ENCODE results near the gene BCL2L13. TPM values are rescaled to one million over a fixed set of nuclear protein-coding genes. Genes with fewer than 3 reads are reported as not detected.

BCL2L13 gene
- total RNA-seq, 1 experiment from 2014 or later: 52.9 TPM

GRCh38 chr22:17733466-17733865, 94.9 kb downstream of the BCL2L13 start:
- CTCF ChIA-PET: no interaction called here
- H3K4me1 ChIP-seq (ENCODE audit: insufficient read depth, low read length, poor library complexity, severe bottlenecking): peaks cover 11% of the 10 kb centered on the region
- intact Hi-C loops (cut with micrococcal nuclease; ENCODE audit: unreplicated experiment): no loop called here
- no peak for DNase-seq (ENCODE audit: low spot score)
- no peak for TF ChIP-seq CTCF (conservative IDR thresholded peaks at IDR 0.05; ENCODE audit: low read depth, low read length)
- POLR2A ChIA-PET (ENCODE audit: low non-redundant PET): no interaction called here
- no peak overlapping the region for H3K4me3 ChIP-seq (ENCODE audit: low read depth, low read length, poor library complexity, severe bottlenecking)
- H3K36me3 ChIP-seq (ENCODE audit: insufficient read depth, low read length, poor library complexity, severe bottlenecking): peaks cover 32% of the 10 kb centered on the region
- H3K9me3 ChIP-seq (ENCODE audit: low read depth, low read length, poor library complexity, severe bottlenecking): no peaks in the 10 kb centered on the region
- no TSS peak for BruUV-seq (replicated peaks)
- no peaks in the 10 kb centered on the region for H3K27me3 ChIP-seq (replicated peaks; ENCODE audit: insufficient read depth, low read depth, low read length, poor library complexity)
- H3K27ac ChIP-seq (ENCODE audit: low read depth, low read length, poor library complexity, severe bottlenecking): no peak overlapping the region

GRCh38 chr22:17734187-17734586, 95.6 kb downstream of the BCL2L13 start:
- peaks cover 11% of the 10 kb centered on the region for H3K4me1 ChIP-seq (ENCODE audit: insufficient read depth, low read length, poor library complexity, severe bottlenecking)
- no peak overlapping the region for H3K4me3 ChIP-seq (ENCODE audit: low read depth, low read length, poor library complexity, severe bottlenecking)
- H3K36me3 ChIP-seq (ENCODE audit: insufficient read depth, low read length, poor library complexity, severe bottlenecking): peaks cover 32% of the 10 kb centered on the region
- no peak for DNase-seq (ENCODE audit: low spot score)
- TSS peak; percentile 46 for BruUV-seq (replicated peaks)
- POLR2A ChIA-PET (ENCODE audit: low non-redundant PET): no interaction called here
- TF ChIP-seq CTCF (conservative IDR thresholded peaks at IDR 0.05; ENCODE audit: low read depth, low read length) (no peak), EZH2 (IDR thresholded peaks at IDR 0.05; ENCODE audit: borderline replicate concordance, low read depth, low read length, poor library complexity, severe bottlenecking) (no peak)
- intact Hi-C loops (cut with micrococcal nuclease; ENCODE audit: unreplicated experiment): no loop called here
- H3K27me3 ChIP-seq (replicated peaks; ENCODE audit: insufficient read depth, low read depth, low read length, poor library complexity): no peaks in the 10 kb centered on the region
- no peak overlapping the region for H3K27ac ChIP-seq (ENCODE audit: low read depth, low read length, poor library complexity, severe bottlenecking)
- CTCF ChIA-PET: no interaction called here
- no peaks in the 10 kb centered on the region for H3K9me3 ChIP-seq (ENCODE audit: low read depth, low read length, poor library complexity, severe bottlenecking)

- no peaks in the 10 kb centered on the region for H3K27me3 ChIP-seq (replicated peaks; ENCODE audit: insufficient read depth, low read depth, low read length, poor library complexity)
- no peaks in the 10 kb centered on the region for H3K4me1 ChIP-seq (ENCODE audit: insufficient read depth, low read length, poor library complexity, severe bottlenecking)
- no peak overlapping the region for H3K4me3 ChIP-seq (ENCODE audit: low read depth, low read length, poor library complexity, severe bottlenecking)
- TF ChIP-seq EZH2 (IDR thresholded peaks at IDR 0.05; ENCODE audit: borderline replicate concordance, low read depth, low read length, poor library complexity, severe bottlenecking): no peak
- TF ChIP-seq CTCF (conservative IDR thresholded peaks at IDR 0.05; ENCODE audit: low read depth, low read length): no peak
- no peaks in the 10 kb centered on the region for H3K9me3 ChIP-seq (ENCODE audit: low read depth, low read length, poor library complexity, severe bottlenecking)
- peaks cover 16% of the 10 kb centered on the region for H3K36me3 ChIP-seq (ENCODE audit: insufficient read depth, low read length, poor library complexity, severe bottlenecking)
- no peak overlapping the region for H3K27ac ChIP-seq (ENCODE audit: low read depth, low read length, poor library complexity, severe bottlenecking)
- CTCF ChIA-PET: interaction anchor here (0.6 kb wide), 1 partner anchor 355 kb away, joined by 4 read pairs; no protein-coding TSS in a partner anchor
- intact Hi-C loops (cut with micrococcal nuclease; ENCODE audit: unreplicated experiment): no loop called here
- BruUV-seq (replicated peaks): no TSS peak
- POLR2A ChIA-PET (ENCODE audit: low non-redundant PET): no interaction called here
- no peak for DNase-seq (ENCODE audit: low spot score)
Measured at GRCh38 chr22:17738386-17739128, 100.0 kb downstream of the BCL2L13 start.
